Measurements from ENCODE around the gene NENF. TPM values are rescaled to one million over a fixed set of nuclear protein-coding genes. Genes with fewer than 3 reads are reported as not detected.
A peak's percentile ranks its signal among the peaks of the same experiment; 100 is the strongest.

Gene NENF
- total and polyA plus RNA-seq, 10 of the 15 experiments (the other 5 are each of a cell fraction or from before 2014, with no cell fraction given): 5.1 to 83.4 (median 42.7) TPM

DNA sequence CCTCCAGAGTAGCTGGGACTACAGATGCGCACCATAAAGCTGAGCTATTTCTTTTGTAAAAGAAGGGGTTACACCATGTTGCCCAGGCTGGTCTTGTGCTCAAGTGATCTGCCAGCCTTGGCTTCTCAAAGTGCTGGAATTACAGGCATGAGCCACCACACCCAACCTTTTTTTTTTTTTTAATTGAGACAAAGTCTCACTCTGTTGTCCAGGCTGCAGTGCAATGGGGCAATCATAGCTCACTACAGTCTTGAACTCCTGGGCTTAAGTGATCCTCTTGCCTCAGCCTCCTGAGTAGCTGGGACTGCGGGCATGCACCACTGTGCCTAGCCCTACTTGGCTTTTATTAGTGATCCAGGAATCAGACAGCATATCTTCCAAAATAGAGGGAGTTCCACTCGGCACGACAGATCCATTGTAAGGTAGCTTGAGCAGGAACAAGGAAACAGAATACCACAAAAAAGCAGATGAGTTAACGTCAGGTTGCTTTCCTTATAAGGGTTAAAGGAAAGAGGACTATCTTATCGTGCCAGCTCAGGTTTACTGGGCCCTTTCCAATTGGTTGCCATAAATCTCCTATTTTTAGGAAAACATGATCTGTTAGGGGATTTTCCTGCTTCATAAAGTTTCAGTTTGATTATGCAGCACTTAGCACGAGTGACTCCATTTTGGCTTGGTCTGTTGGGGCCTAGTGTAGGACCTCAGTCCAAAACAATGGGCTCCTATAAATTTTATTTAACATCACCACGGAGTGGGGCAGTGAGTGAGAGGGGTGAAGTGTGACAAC is 45.2 kb downstream of the NENF start (continued):
- no peak for TF ChIP-seq PAX8 (IDR thresholded peaks at IDR 0.05)
- TF ChIP-seq, protein P1, sequence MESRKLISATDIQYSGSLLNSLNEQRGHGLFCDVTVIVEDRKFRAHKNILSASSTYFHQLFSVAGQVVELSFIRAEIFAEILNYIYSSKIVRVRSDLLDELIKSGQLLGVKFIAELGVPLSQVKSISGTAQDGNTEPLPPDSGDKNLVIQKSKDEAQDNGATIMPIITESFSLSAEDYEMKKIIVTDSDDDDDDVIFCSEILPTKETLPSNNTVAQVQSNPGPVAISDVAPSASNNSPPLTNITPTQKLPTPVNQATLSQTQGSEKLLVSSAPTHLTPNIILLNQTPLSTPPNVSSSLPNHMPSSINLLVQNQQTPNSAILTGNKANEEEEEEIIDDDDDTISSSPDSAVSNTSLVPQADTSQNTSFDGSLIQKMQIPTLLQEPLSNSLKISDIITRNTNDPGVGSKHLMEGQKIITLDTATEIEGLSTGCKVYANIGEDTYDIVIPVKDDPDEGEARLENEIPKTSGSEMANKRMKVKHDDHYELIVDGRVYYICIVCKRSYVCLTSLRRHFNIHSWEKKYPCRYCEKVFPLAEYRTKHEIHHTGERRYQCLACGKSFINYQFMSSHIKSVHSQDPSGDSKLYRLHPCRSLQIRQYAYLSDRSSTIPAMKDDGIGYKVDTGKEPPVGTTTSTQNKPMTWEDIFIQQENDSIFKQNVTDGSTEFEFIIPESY (IDR thresholded peaks at IDR 0.05): no peak
- TF ChIP-seq PML (IDR thresholded peaks at IDR 0.05; ENCODE audit: low read length): no peak
- TF ChIP-seq, protein P2, sequence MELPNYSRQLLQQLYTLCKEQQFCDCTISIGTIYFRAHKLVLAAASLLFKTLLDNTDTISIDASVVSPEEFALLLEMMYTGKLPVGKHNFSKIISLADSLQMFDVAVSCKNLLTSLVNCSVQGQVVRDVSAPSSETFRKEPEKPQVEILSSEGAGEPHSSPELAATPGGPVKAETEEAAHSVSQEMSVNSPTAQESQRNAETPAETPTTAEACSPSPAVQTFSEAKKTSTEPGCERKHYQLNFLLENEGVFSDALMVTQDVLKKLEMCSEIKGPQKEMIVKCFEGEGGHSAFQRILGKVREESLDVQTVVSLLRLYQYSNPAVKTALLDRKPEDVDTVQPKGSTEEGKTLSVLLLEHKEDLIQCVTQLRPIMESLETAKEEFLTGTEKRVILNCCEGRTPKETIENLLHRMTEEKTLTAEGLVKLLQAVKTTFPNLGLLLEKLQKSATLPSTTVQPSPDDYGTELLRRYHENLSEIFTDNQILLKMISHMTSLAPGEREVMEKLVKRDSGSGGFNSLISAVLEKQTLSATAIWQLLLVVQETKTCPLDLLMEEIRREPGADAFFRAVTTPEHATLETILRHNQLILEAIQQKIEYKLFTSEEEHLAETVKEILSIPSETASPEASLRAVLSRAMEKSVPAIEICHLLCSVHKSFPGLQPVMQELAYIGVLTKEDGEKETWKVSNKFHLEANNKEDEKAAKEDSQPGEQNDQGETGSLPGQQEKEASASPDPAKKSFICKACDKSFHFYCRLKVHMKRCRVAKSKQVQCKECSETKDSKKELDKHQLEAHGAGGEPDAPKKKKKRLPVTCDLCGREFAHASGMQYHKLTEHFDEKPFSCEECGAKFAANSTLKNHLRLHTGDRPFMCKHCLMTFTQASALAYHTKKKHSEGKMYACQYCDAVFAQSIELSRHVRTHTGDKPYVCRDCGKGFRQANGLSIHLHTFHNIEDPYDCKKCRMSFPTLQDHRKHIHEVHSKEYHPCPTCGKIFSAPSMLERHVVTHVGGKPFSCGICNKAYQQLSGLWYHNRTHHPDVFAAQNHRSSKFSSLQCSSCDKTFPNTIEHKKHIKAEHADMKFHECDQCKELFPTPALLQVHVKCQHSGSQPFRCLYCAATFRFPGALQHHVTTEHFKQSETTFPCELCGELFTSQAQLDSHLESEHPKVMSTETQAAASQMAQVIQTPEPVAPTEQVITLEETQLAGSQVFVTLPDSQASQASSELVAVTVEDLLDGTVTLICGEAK (IDR thresholded peaks at IDR 0.05; ENCODE audit: borderline replicate concordance): no peak
- no peak for TF ChIP-seq EZH2 (IDR thresholded peaks at IDR 0.05; ENCODE audit: borderline replicate concordance, control insufficient read depth, low read depth, low read length)
- TF ChIP-seq YY1 (IDR thresholded peaks at IDR 0.05; ENCODE audit: low read depth, low read length): peak; percentile 48; the same call in 1 of the 2 replicates

All from GM12878 (cell line).